BE2C (cell line): ENCODE data around the gene LRRC26.

ENCODE experiments used
- DNase-seq: peaks from one replicate; pipeline ENCODE4 v3.0.0-alpha.2; 2020
- H3K27me3 ChIP-seq: fragments of 250-450 bp; sonication (Bioruptor Pico); 2 replicates; pipeline ENCODE4 v1.5.1; 2020; ENCODE audit warnings: mild to moderate bottlenecking
- H3K36me3 ChIP-seq: fragments of 250-450 bp; sonication (Bioruptor Pico); 2 replicates; pipeline ENCODE4 v1.5.1; 2020; ENCODE audit warnings: mild to moderate bottlenecking
- H3K4me1 ChIP-seq: fragments of 250-450 bp; sonication (Bioruptor Pico); 2 replicates; pipeline ENCODE4 v1.5.1; 2020
- H3K4me3 ChIP-seq: 2 replicates; pipeline ENCODE4 v1.5.1; 2011; ENCODE audit warnings: low read depth, low read length
- H3K9me3 ChIP-seq: fragments of 250-450 bp; sonication (Bioruptor Pico); 2 replicates; pipeline ENCODE4 v1.5.1; 2020
- TF ChIP-seq, protein P1 (sequence below): IDR thresholded peaks from 2 replicates; pipeline ENCODE4 v1.5.1; 2012; ENCODE audit warnings: mild to moderate bottlenecking, low read depth, low read length

The LRRC26 gene

DNA sequence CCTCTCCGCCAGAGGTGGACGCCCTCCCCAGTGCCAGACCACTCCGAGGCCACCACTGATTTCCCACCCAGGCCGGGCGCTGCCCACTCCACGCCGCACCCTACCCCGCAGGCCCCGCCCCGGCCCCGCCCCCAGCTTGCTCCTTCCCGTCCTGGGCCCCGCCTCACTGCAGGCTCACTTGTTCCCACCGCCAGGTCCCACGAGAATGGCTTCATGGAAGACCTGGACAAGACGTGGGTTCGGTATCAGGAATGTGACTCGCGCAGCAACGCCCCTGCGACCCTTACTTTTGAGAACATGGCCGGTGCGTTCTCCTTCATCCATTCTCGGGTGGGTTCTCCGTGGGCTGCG, 6.5 kb downstream of the LRRC26 start:
- Histone ChIP-seq H3K36me3 (no peaks in the 10 kb centered on the region), H3K4me1 (no peaks in the 10 kb centered on the region; the same call in 1 of the 2 replicates), H3K4me3 (no peak overlapping the region), H3K9me3 (no peaks in the 10 kb centered on the region), H3K27me3 (peaks cover 43% of the 10 kb centered on the region)
- TF ChIP-seq, protein P1, sequence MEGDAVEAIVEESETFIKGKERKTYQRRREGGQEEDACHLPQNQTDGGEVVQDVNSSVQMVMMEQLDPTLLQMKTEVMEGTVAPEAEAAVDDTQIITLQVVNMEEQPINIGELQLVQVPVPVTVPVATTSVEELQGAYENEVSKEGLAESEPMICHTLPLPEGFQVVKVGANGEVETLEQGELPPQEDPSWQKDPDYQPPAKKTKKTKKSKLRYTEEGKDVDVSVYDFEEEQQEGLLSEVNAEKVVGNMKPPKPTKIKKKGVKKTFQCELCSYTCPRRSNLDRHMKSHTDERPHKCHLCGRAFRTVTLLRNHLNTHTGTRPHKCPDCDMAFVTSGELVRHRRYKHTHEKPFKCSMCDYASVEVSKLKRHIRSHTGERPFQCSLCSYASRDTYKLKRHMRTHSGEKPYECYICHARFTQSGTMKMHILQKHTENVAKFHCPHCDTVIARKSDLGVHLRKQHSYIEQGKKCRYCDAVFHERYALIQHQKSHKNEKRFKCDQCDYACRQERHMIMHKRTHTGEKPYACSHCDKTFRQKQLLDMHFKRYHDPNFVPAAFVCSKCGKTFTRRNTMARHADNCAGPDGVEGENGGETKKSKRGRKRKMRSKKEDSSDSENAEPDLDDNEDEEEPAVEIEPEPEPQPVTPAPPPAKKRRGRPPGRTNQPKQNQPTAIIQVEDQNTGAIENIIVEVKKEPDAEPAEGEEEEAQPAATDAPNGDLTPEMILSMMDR = no peak
- DNase-seq = no peak

DNA sequence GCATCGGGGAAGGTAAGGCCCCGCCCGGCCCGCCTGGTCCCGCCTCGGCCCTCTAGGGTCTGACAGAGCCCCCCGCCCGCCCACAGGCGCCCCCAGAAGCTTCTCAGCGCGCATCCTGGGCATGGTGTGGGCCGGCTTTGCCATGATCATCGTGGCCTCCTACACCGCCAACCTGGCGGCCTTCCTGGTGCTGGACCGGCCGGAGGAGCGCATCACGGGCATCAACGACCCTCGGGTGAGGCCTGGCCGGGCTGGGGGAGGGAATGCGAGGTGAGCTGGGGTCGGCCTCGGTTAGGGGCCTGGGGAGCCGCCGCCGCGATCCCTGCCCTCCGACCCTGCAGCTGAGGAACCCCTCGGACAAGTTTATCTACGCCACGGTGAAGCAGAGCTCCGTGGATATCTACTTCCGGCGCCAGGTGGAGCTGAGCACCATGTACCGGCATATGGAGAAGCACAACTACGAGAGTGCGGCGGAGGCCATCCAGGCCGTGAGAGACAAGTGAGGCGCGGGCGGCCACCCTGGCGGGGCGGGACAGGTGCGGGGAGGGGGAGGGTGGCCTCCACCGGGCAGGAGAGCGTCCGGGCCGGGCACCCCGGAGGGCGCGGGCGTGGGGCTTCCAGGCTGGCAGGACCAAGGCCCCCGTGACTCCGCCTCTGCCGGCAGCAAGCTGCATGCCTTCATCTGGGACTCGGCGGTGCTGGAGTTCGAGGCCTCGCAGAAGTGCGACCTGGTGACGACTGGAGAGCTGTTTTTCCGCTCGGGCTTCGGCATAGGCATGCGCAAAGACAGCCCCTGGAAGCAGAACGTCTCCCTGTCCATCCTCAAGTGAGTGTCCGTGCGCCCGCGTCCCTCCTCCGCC, 7.1 kb downstream of the LRRC26 start:
- H3K9me3 ChIP-seq = no peaks in the 10 kb centered on the region
- TF ChIP-seq, protein P1 = no peak
- H3K4me1 ChIP-seq = no peaks in the 10 kb centered on the region; the same call in 1 of the 2 replicates
- H3K4me3 ChIP-seq = no peak overlapping the region
- H3K36me3 ChIP-seq = no peaks in the 10 kb centered on the region
- no peak for DNase-seq
- peaks cover 37% of the 10 kb centered on the region for H3K27me3 ChIP-seq

GRCh38 chr9:137161558-137162486, 8.0 kb downstream of the LRRC26 start:
- Histone ChIP-seq H3K9me3 (no peaks in the 10 kb centered on the region), H3K36me3 (no peaks in the 10 kb centered on the region), H3K4me3 (no peak overlapping the region), H3K4me1 (no peaks in the 10 kb centered on the region; the same call in 1 of the 2 replicates), H3K27me3 (peaks cover 28% of the 10 kb centered on the region)
- TF ChIP-seq, protein P1 = no peak
- no peak for DNase-seq

DNA sequence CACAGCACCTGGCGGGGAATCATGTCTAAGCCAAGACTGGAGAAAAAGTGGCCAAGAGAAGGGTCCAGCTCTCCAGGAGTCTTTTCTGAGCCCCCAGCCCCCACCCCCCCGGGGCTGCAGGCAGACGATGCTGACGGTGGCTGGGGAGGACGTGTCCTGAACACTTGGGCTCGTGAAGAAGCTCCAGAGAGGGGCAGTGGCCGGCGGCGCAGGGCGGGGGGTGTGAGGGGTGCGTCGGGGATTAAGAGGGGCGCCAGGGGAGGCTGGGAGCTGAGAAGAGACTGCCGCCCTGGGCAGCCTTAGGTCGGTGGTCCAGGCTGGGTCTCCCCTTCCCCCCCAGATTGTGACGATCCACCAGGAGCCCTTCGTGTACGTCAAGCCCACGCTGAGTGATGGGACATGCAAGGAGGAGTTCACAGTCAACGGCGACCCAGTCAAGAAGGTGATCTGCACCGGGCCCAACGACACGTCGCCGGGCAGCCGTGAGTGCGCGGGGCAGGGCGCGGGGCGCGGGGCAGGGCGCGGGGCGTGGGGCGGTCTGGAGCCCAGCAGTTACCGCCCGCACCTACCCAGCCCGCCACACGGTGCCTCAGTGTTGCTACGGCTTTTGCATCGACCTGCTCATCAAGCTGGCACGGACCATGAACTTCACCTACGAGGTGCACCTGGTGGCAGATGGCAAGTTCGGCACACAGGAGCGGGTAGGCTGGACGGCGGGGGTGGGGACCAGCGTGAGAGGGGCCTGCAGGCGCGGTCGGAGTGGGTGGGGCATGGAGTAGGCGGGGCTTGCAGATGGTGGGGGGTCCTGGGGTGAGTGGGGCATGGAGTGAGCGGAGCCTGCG, 8.9 kb downstream of the LRRC26 start:
- DNase-seq = no peak
- Histone ChIP-seq H3K4me3 (no peak overlapping the region), H3K9me3 (no peaks in the 10 kb centered on the region), H3K4me1 (no peaks in the 10 kb centered on the region; the same call in 1 of the 2 replicates), H3K27me3 (peaks cover 19% of the 10 kb centered on the region), H3K36me3 (no peaks in the 10 kb centered on the region)
- TF ChIP-seq, protein P1 = no peak

GRCh38 chr9:137160054-137160425, 9.8 kb downstream of the LRRC26 start:
- TF ChIP-seq, protein P1 = no peak
- Histone ChIP-seq H3K36me3 (no peaks in the 10 kb centered on the region), H3K9me3 (no peaks in the 10 kb centered on the region), H3K4me1 (no peaks in the 10 kb centered on the region; the same call in 1 of the 2 replicates), H3K27me3 (peaks cover 10% of the 10 kb centered on the region), H3K4me3 (no peak overlapping the region)
- DNase-seq = no peak
